ENCODE data around the gene LDB1. TPM values are rescaled to one million over a fixed set of nuclear protein-coding genes. Genes with fewer than 3 reads are reported as not detected.

LDB1 gene
- total and polyA plus RNA-seq, 2 of the 13 experiments (the other 11 are each of a cell fraction or from before 2014, with no cell fraction given) = 17.2 to 45.5 TPM

DNA sequence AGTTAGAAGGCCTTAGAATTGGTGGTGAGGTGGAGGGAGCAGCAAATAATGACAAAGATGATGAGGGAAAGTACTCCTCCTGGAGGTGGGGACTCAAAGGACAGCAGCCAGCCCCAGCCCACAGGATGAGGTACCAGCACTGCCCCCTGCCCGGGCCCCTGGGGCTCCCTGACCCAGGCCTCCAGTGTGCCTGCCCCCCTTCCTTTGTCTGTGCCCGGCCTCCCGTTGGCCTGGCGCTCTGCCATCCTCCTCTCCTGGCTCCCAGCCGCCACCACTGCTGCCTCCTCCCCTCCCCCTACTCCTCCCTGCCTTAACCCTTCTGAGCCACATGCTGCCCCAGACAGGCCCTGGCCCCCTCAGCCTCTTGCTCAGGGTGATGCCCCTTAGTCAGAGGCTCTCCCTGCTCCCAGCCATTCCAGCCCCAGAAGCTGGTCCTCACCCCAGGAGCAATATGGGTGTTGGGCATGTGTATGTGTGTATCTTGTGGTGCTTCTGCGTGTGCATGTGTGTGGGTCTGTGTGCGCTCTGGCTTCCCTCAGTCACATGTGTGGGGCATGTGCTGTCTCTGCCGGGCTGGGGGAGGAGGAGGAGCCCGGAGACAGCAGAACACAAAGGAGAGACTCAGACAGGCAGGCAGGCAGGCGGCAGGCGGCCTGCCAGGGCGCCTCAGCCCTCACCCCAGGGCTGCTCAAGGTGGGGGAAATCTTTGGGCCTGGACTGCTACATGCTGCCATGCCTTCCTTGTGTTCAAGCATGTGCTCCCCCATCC is 2.6 kb downstream of the LDB1 start (continued):
- TF ChIP-seq ZSCAN20 (CRISPR knock-in tag; IDR thresholded peaks at IDR 0.05; ENCODE audit: borderline replicate concordance) (no peak), JUND (CRISPR knock-in tag; IDR thresholded peaks at IDR 0.05) (0 out of 2 replicates have a peak, but pooled peaks have one; percentile 15), ZNF672 (CRISPR knock-in tag; IDR thresholded peaks at IDR 0.05) (no peak), SP2 (CRISPR knock-in tag; IDR thresholded peaks at IDR 0.05) (no peak), LCORL (IDR thresholded peaks at IDR 0.05) (no peak), LCORL (CRISPR knock-in tag; IDR thresholded peaks at IDR 0.05) (peak; percentile 72), MAFF (IDR thresholded peaks at IDR 0.05; ENCODE audit: low read depth, low read length) (no peak), DNMT3B (CRISPR knock-in tag; conservative IDR thresholded peaks at IDR 0.05) (no peak), ATF7 (IDR thresholded peaks at IDR 0.05) (no peak), ATF7 (CRISPR knock-in tag; IDR thresholded peaks at IDR 0.05) (no peak), GTF2F1 (IDR thresholded peaks at IDR 0.05; ENCODE audit: low read length) (no peak), GPN1 (CRISPR knock-in tag; IDR thresholded peaks at IDR 0.05; ENCODE audit: borderline replicate concordance) (no peak), ZNF569 (CRISPR knock-in tag; IDR thresholded peaks at IDR 0.05; ENCODE audit: borderline replicate concordance) (no peak), ZSCAN21 (CRISPR knock-in tag; IDR thresholded peaks at IDR 0.05; ENCODE audit: borderline replicate concordance) (no peak), ZNF768 (CRISPR knock-in tag; IDR thresholded peaks at IDR 0.05) (no peak), HNRNPH1 (optimal IDR thresholded peaks at IDR 0.05; ENCODE audit: low read depth, low read length) (no peak), HOXA9 (CRISPR knock-in tag; IDR thresholded peaks at IDR 0.05; ENCODE audit: borderline replicate concordance) (no peak), NFIB (CRISPR knock-in tag; IDR thresholded peaks at IDR 0.05; ENCODE audit: borderline replicate concordance) (no peak), SAFB2 (CRISPR knock-in tag; IDR thresholded peaks at IDR 0.05; ENCODE audit: borderline replicate concordance, low read depth) (no peak), ZSCAN22 (CRISPR knock-in tag; IDR thresholded peaks at IDR 0.05) (no peak), ZNF850 (CRISPR knock-in tag; conservative IDR thresholded peaks at IDR 0.05) (no peak), ZNF501 (CRISPR knock-in tag; IDR thresholded peaks at IDR 0.05) (no peak; the same call in 1 of the 2 replicates)
- TF ChIP-seq, protein P1, sequence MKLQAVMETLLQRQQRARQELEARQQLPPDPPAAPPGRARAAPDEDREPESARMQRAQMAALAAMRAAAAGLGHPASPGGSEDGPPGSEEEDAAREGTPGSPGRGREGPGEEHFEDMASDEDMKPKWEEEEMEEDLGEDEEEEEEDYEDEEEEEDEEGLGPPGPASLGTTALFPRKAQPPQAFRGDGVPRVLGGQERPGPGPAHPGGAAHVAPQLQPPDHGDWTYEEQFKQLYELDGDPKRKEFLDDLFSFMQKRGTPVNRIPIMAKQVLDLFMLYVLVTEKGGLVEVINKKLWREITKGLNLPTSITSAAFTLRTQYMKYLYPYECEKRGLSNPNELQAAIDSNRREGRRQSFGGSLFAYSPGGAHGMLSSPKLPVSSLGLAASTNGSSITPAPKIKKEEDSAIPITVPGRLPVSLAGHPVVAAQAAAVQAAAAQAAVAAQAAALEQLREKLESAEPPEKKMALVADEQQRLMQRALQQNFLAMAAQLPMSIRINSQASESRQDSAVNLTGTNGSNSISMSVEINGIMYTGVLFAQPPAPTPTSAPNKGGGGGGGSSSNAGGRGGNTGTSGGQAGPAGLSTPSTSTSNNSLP (IDR thresholded peaks at IDR 0.05; ENCODE audit: low read depth, low read length) = no peak
- TF ChIP-seq, protein P2, sequence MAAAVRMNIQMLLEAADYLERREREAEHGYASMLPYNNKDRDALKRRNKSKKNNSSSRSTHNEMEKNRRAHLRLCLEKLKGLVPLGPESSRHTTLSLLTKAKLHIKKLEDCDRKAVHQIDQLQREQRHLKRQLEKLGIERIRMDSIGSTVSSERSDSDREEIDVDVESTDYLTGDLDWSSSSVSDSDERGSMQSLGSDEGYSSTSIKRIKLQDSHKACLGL (CRISPR knock-in tag; IDR thresholded peaks at IDR 0.05) = no peak
- TF ChIP-seq, protein P3, sequence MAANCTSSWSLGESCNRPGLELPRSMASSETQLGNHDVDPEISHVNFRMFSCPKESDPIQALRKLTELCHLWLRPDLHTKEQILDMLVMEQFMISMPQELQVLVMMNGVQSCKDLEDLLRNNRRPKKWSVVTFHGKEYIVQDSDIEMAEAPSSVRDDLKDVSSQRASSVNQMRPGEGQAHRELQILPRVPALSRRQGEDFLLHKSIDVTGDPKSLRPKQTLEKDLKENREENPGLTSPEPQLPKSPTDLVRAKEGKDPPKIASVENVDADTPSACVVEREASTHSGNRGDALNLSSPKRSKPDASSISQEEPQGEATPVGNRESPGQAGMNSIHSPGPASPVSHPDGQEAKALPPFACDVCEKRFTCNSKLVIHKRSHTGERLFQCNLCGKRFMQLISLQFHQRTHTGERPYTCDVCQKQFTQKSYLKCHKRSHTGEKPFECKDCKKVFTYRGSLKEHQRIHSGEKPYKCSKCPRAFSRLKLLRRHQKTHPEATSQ (CRISPR knock-in tag; IDR thresholded peaks at IDR 0.05; ENCODE audit: borderline replicate concordance) = no peak
- TF ChIP-seq, protein P4, sequence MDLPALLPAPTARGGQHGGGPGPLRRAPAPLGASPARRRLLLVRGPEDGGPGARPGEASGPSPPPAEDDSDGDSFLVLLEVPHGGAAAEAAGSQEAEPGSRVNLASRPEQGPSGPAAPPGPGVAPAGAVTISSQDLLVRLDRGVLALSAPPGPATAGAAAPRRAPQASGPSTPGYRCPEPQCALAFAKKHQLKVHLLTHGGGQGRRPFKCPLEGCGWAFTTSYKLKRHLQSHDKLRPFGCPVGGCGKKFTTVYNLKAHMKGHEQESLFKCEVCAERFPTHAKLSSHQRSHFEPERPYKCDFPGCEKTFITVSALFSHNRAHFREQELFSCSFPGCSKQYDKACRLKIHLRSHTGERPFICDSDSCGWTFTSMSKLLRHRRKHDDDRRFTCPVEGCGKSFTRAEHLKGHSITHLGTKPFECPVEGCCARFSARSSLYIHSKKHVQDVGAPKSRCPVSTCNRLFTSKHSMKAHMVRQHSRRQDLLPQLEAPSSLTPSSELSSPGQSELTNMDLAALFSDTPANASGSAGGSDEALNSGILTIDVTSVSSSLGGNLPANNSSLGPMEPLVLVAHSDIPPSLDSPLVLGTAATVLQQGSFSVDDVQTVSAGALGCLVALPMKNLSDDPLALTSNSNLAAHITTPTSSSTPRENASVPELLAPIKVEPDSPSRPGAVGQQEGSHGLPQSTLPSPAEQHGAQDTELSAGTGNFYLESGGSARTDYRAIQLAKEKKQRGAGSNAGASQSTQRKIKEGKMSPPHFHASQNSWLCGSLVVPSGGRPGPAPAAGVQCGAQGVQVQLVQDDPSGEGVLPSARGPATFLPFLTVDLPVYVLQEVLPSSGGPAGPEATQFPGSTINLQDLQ (CRISPR knock-in tag; IDR thresholded peaks at IDR 0.05) = no peak
